K562 (cell line): ENCODE data around the gene NT5C1A. TPM values are rescaled to one million over a fixed set of nuclear protein-coding genes. Genes with fewer than 3 reads are reported as not detected.

Source experiments
- BACH1 ChIP-seq: fragments of 200-800 bp; sonication (Bioruptor generic); IDR thresholded peaks from 2 replicates; pipeline ENCODE4 v1.6.1; 2016; ENCODE audit warnings: missing genetic modification characterization, missing compliant biosample characterization
- BMI1 ChIP-seq: fragments of 150-350 bp; IDR thresholded peaks from 2 replicates; pipeline ENCODE4 v1.6.1; 2014; ENCODE audit warnings: low read length
- BRCA1 ChIP-seq, 2 experiments: fragments of 450-650 bp in 1 of 2; sonication (generic) in 1 of 2; formaldehyde crosslinking in 1 of 2; IDR thresholded peaks; 2 replicates each; pipeline versions ENCODE4 v1.5.0 to v1.6.1; 2017 to 2020; ENCODE audit warnings: mild to moderate bottlenecking in 1 of 2, missing genetic modification reagents in 1 of 2
- CBX1 ChIP-seq: sonication (generic); IDR thresholded peaks from 2 replicates; pipeline ENCODE4 v1.6.1; 2016; ENCODE audit warnings: antibody characterized with exemption, low read depth, mild to moderate bottlenecking
- ETV1 ChIP-seq: fragments of 450-650 bp; conservative IDR thresholded peaks from 2 replicates; pipeline ENCODE4 v1.6.1; 2016; ENCODE audit warnings: missing genetic modification characterization, control low read depth, low read depth, missing compliant biosample characterization
- HDAC2 ChIP-seq: fragments of 450-650 bp; IDR thresholded peaks from 2 replicates; pipeline ENCODE4 v1.6.1; 2016; ENCODE audit warnings: mild to moderate bottlenecking
- IFI16 ChIP-seq: fragments of 250-450 bp; sonication (Bioruptor Pico); IDR thresholded peaks from 2 replicates; pipeline ENCODE4 v2.1.2; 2022; ENCODE audit warnings: mild to moderate bottlenecking, inconsistent platforms
- JUN ChIP-seq, 2 experiments: sonication (generic) in 1 of 2; formaldehyde crosslinking in 1 of 2; IDR thresholded peaks; 2 replicates each; pipeline versions ENCODE4 v1.6.1 to v1.8.0; 2012 to 2022; ENCODE audit warnings: borderline replicate concordance in 2 of 2, mild to moderate bottlenecking in 2 of 2, improper control_type of control experiment in 1 of 2, low read depth in 1 of 2, low read length in 1 of 2, missing genetic modification reagents in 1 of 2
- KDM4B ChIP-seq, 2 experiments: fragments of 450-650 bp in 1 of 2; sonication (generic) in 1 of 2; IDR thresholded peaks; 2 replicates each; pipeline ENCODE4 v1.6.1; 2016 to 2017; ENCODE audit warnings: borderline replicate concordance in 2 of 2, antibody characterized with exemption in 1 of 2, low read depth in 1 of 2, mild to moderate bottlenecking in 1 of 2
- MECOM ChIP-seq: fragments of 250-450 bp; sonication (Bioruptor Pico); IDR thresholded peaks from 2 replicates; pipeline ENCODE4 v1.8.0; 2022; ENCODE audit warnings: inconsistent platforms
- NRF1 ChIP-seq, 2 experiments: fragments of 450-650 bp; IDR thresholded peaks in 1 of 2; conservative IDR thresholded peaks in 1 of 2; 2 replicates each; pipeline ENCODE4 v1.6.1; 2014; ENCODE audit warnings: mild to moderate bottlenecking in 2 of 2
- RBM17 ChIP-seq: fragments of 200-400 bp; formaldehyde crosslinking; IDR thresholded peaks from 2 replicates; pipeline ENCODE4 v1.6.1; 2017; ENCODE audit warnings: low read depth, mild to moderate bottlenecking, low read length, borderline replicate concordance
- SIN3A ChIP-seq, 2 experiments: fragments of 150-350 bp in 1 of 2; IDR thresholded peaks; 2 replicates each; pipeline ENCODE4 v1.6.1; 2011 to 2016; ENCODE audit warnings: borderline replicate concordance in 2 of 2, low read depth in 2 of 2, low read length in 2 of 2, mild to moderate bottlenecking in 2 of 2, moderate library complexity in 2 of 2; ENCODE audit not compliant: control insufficient read depth in 1 of 2
- SRSF3 ChIP-seq: fragments of 200-400 bp; formaldehyde crosslinking; IDR thresholded peaks from 2 replicates; pipeline ENCODE4 v1.6.1; 2016; ENCODE audit warnings: mild to moderate bottlenecking, low read length, moderate library complexity; ENCODE audit not compliant: insufficient read depth
- SRSF7 ChIP-seq: fragments of 200-400 bp; formaldehyde crosslinking; optimal IDR thresholded peaks from 2 replicates; pipeline ENCODE3; 2017; ENCODE audit warnings: mild to moderate bottlenecking, low read depth, low read length
- ZBTB17 ChIP-seq: fragments of 450-650 bp; formaldehyde crosslinking; IDR thresholded peaks from 2 replicates; pipeline ENCODE4 v1.4.0; 2020; ENCODE audit warnings: mild to moderate bottlenecking
- ZKSCAN3 ChIP-seq: fragments of 250-450 bp; sonication (Bioruptor Pico); IDR thresholded peaks from 2 replicates; pipeline ENCODE4 v1.4.0; 2020
- ZNF780A ChIP-seq: fragments of 250-450 bp; sonication (Bioruptor Pico); IDR thresholded peaks from 2 replicates; pipeline ENCODE4 v1.5.0; 2021; ENCODE audit warnings: mild to moderate bottlenecking
- ZNF79 ChIP-seq: fragments of 250-450 bp; sonication (Bioruptor Pico); IDR thresholded peaks from 2 replicates; pipeline ENCODE4 v1.4.0; 2020; ENCODE audit warnings: low read depth, mild to moderate bottlenecking, moderate library complexity
- ZSCAN29 ChIP-seq: fragments of 450-650 bp; IDR thresholded peaks from 2 replicates; pipeline ENCODE4 v1.6.1; 2017
- polyA plus RNA-seq, 8 experiments: library from polyadenylated mRNA; depleted of rRNA in 4 of 8; stranded (reverse) in 5 of 8; unstranded in 3 of 8; fragments of >200 nt; fragmentation: Nextera tagmentation in 2 of 8; fragmentation: Illumina TruSeq in 1 of 8; extraction: Ambion mirVana in 2 of 8; extraction: Trizol in 1 of 8; gene quantifications; 2 replicates each; pipeline versions ENCODE4 v1.2.1 to v1.2.3, GENCODE V29; 2011 to 2014; ENCODE audit warnings: inconsistent platforms in 1 of 8, missing spikeins in 1 of 8
- total RNA-seq, 7 experiments: library from RNA; depleted of rRNA in 6 of 7; stranded (reverse); fragments of >200 nt in 6 of 7; fragmentation: Illumina TruSeq in 2 of 7; extraction: Trizol in 2 of 7; gene quantifications; 2 replicates each; pipeline versions ENCODE4 v1.2.1 to v1.2.3, GENCODE V29; 2011 to 2021; ENCODE audit warnings: low replicate concordance in 1 of 7
- TF ChIP-seq, protein P1 (sequence below): fragments of 250-450 bp; sonication (Bioruptor Pico); IDR thresholded peaks from 2 replicates; pipeline ENCODE4 v1.4.0; 2020; ENCODE audit warnings: borderline replicate concordance
- TF ChIP-seq, protein P2 (sequence below), 2 experiments: fragments of 250-450 bp in 1 of 2; fragments of 450-650 bp in 1 of 2; sonication (Bioruptor Pico) in 1 of 2; IDR thresholded peaks; 2 replicates each; pipeline versions ENCODE4 v1.6.1 to v1.8.0; 2016 to 2021; ENCODE audit warnings: mild to moderate bottlenecking in 2 of 2, moderate library complexity in 2 of 2, missing compliant biosample characterization in 1 of 2, missing genetic modification characterization in 1 of 2
- TF ChIP-seq, protein P3 (sequence below): fragments of 450-650 bp; formaldehyde crosslinking; IDR thresholded peaks from 2 replicates; pipeline ENCODE4 v1.4.0; 2020; ENCODE audit warnings: mild to moderate bottlenecking
- TF ChIP-seq, protein P4 (sequence below): IDR thresholded peaks from 3 replicates; pipeline ENCODE4 v1.6.1; 2011; ENCODE audit warnings: borderline replicate concordance, mild to moderate bottlenecking; ENCODE audit not compliant: insufficient read length, insufficient read depth

The NT5C1A gene
- total and polyA plus RNA-seq, 9 of the 15 experiments (the other 6 are each of a cell fraction or from before 2014, with no cell fraction given) = not detected

DNA sequence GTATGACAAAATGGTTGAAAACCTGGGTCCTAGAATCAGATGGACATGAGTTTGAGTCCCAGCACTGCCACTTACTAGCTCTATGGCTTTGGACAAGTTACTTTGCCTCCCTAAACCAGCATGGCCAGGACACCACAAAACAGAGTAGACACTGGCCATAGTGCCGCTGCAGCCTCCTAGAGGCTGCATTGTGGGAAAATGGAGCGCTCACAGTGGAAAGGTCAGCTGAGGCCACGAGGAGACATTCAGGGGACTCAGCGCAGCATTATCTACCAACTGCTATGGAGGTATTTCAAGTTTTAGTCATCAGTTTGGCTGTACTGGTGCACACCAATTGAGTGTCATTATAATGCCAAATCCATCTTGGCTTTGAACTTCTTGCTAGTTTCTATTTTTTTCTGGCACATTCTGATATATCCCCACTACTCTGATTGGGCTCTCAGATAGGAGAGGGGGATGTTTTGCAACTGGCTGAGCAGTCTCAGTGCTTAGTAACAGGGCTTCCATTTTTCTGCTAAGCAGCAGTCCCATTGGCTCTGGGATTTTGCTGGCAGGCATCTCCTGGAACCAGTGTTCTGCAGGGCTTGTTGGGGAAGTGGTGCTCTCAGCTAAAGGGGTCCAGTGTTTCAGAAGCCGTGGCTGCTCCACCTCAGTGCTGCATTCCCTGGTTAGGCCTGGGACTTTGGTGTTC lies 16.2 kb downstream of the NT5C1A start (continued):
- TF ChIP-seq, protein P1, sequence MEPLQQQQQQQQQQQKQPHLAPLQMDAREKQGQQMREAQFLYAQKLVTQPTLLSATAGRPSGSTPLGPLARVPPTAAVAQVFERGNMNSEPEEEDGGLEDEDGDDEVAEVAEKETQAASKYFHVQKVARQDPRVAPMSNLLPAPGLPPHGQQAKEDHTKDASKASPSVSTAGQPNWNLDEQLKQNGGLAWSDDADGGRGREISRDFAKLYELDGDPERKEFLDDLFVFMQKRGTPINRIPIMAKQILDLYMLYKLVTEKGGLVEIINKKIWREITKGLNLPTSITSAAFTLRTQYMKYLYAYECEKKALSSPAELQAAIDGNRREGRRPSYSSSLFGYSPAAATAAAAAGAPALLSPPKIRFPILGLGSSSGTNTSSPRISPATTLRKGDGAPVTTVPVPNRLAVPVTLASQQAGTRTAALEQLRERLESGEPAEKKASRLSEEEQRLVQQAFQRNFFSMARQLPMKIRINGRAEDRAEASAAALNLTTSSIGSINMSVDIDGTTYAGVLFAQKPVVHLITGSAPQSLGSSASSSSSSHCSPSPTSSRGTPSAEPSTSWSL (CRISPR knock-in tag) = no peak
- TF ChIP-seq ZKSCAN3 (CRISPR knock-in tag) (no peak), RBM17 (no peak), MECOM (CRISPR knock-in tag) (no peak), SRSF7 (no peak), ZNF780A (CRISPR knock-in tag) (no peak), ZBTB17 (no peak), CBX1 (no peak), SIN3A (IDR thresholded peaks at IDR 0.05; ENCODE audit: borderline replicate concordance in 2 of 2, control insufficient read depth in 1 of 2, low read depth in 2 of 2, low read length in 2 of 2) (no peak), NRF1 (conservative IDR thresholded peaks at IDR 0.05 in 1 of 2, IDR thresholded peaks at IDR 0.05 in 1 of 2) (0 out of 4 replicates have a peak, but pooled peaks of 1 of the 2 experiments have one; percentile 25), KDM4B (IDR thresholded peaks at IDR 0.05; ENCODE audit: borderline replicate concordance in 2 of 2, low read depth in 1 of 2) (no peak), HDAC2 (no peak), BACH1 (peak; percentile 31; the same call in 1 of the 2 replicates), BMI1 (no peak), JUN (IDR thresholded peaks at IDR 0.05; ENCODE audit: borderline replicate concordance, low read depth, low read length) (no peak), JUN (CRISPR knock-in tag; IDR thresholded peaks at IDR 0.05; ENCODE audit: borderline replicate concordance) (no peak), ZNF79 (CRISPR knock-in tag) (no peak), BRCA1 (IDR thresholded peaks at IDR 0.05) (no peak), BRCA1 (CRISPR knock-in tag; IDR thresholded peaks at IDR 0.05) (no peak), ZSCAN29 (no peak), SRSF3 (no peak), ETV1 (tag) (no peak), IFI16 (CRISPR knock-in tag) (no peak)
- TF ChIP-seq, protein P2, sequence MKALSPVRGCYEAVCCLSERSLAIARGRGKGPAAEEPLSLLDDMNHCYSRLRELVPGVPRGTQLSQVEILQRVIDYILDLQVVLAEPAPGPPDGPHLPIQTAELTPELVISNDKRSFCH (CRISPR knock-in tag; IDR thresholded peaks at IDR 0.05) = no peak
- TF ChIP-seq, protein P2 (tag; IDR thresholded peaks at IDR 0.05) = peak; percentile 35; the same call in 1 of the 2 replicates
- TF ChIP-seq, protein P3, sequence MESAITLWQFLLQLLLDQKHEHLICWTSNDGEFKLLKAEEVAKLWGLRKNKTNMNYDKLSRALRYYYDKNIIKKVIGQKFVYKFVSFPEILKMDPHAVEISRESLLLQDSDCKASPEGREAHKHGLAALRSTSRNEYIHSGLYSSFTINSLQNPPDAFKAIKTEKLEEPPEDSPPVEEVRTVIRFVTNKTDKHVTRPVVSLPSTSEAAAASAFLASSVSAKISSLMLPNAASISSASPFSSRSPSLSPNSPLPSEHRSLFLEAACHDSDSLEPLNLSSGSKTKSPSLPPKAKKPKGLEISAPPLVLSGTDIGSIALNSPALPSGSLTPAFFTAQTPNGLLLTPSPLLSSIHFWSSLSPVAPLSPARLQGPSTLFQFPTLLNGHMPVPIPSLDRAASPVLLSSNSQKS (CRISPR knock-in tag) = no peak
- TF ChIP-seq, protein P4, sequence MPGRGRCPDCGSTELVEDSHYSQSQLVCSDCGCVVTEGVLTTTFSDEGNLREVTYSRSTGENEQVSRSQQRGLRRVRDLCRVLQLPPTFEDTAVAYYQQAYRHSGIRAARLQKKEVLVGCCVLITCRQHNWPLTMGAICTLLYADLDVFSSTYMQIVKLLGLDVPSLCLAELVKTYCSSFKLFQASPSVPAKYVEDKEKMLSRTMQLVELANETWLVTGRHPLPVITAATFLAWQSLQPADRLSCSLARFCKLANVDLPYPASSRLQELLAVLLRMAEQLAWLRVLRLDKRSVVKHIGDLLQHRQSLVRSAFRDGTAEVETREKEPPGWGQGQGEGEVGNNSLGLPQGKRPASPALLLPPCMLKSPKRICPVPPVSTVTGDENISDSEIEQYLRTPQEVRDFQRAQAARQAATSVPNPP = no peak
